Astrocyte (in vitro differentiated cells and primary cell): Measurements from ENCODE around the gene CACNA1D.

Experiments used
- CTCF ChIP-seq: IDR thresholded peaks from 2 replicates; pipeline ENCODE4 v1.5.1; 2011; ENCODE audit warnings: low read depth, mild to moderate bottlenecking, inconsistent platforms, low read length, moderate library complexity; ENCODE audit not compliant: insufficient read depth
- EZH2 ChIP-seq: IDR thresholded peaks from 2 replicates; pipeline ENCODE4 v1.6.1; 2012; ENCODE audit warnings: mild to moderate bottlenecking, low read length, inconsistent platforms; ENCODE audit not compliant: insufficient read depth

- no peak for TF ChIP-seq CTCF
- TF ChIP-seq EZH2: no peak
Observed at GRCh38 chr3:53863145-53863544, 368.7 kb downstream of the CACNA1D start.
